GM12891 (cell line): Measurements from ENCODE around the gene UBE2D1.

Experiments used
- PAX5 ChIP-seq: IDR thresholded peaks from 2 replicates; pipeline ENCODE4 v1.6.1; 2011; ENCODE audit warnings: low read length, moderate library complexity, mild to moderate bottlenecking; ENCODE audit not compliant: insufficient read depth, severe bottlenecking
- POLR2A ChIP-seq: IDR thresholded peaks from 2 replicates; pipeline ENCODE4 v1.6.1; 2011; ENCODE audit warnings: low read depth, low read length, control low read depth
- POLR2AphosphoS5 ChIP-seq: IDR thresholded peaks from 2 replicates; pipeline ENCODE4 v1.6.1; 2011; ENCODE audit warnings: low read depth, low read length, control low read depth
- POU2F2 ChIP-seq: IDR thresholded peaks from 2 replicates; pipeline ENCODE4 v1.6.1; 2011; ENCODE audit warnings: low read depth, mild to moderate bottlenecking, control low read depth, low read length, moderate library complexity
- SPI1 ChIP-seq: IDR thresholded peaks from 2 replicates; pipeline ENCODE4 v1.6.1; 2011; ENCODE audit warnings: low read depth, low read length, control low read depth
- TAF1 ChIP-seq: IDR thresholded peaks from 2 replicates; pipeline ENCODE4 v1.6.1; 2011; ENCODE audit warnings: low read depth, low read length, control low read depth

- TF ChIP-seq SPI1 (no peak), TAF1 (no peak), POLR2A (no peak), POLR2AphosphoS5 (no peak), PAX5 (no peak), POU2F2 (no peak)
Measured at GRCh38 chr10:58393317-58393716, 58.5 kb downstream of the UBE2D1 start.
